Esophagus mucosa (tissue), 1 donor: Measurements from ENCODE around the gene NRIP2. TPM values are rescaled to one million over a fixed set of nuclear protein-coding genes. Genes with fewer than 3 reads are reported as not detected.

Experiments used
- total RNA-seq: library from RNA; stranded (reverse); gene quantifications from one replicate; pipeline ENCODE4 v1.2.4, GENCODE V29; 2023
- donor health status: DM: yes; HTN: yes; CAD: no.

Gene NRIP2
- total RNA-seq, 1 donor from 2014 or later: 0.08 TPM

Other genes with a start within 250 kb of the NRIP2 start
- gene FKBP4, start 40.1 kb downstream of the NRIP2 start, total RNA-seq: 83.4 TPM
- gene ITFG2, start 22.4 kb downstream of the NRIP2 start, total RNA-seq: 17.8 TPM
- gene TEX52, start 22.0 kb upstream of the NRIP2 start, total RNA-seq: not detected
- 31.2 TPM for gene FOXM1, start 42.1 kb upstream of the NRIP2 start, total RNA-seq
- 21.9 TPM for gene RHNO1, start 42.2 kb upstream of the NRIP2 start, total RNA-seq
- 15.8 TPM for gene TULP3, start 55.9 kb upstream of the NRIP2 start, total RNA-seq
- gene TEAD4, start 124.4 kb upstream of the NRIP2 start, total RNA-seq: 11.0 TPM
- 15.9 TPM for gene TSPAN9, start 242.3 kb upstream of the NRIP2 start, total RNA-seq